ENCODE results near the gene NUAK1.

Gene NUAK1

GRCh38 chr12:106138633-106139421 lies at the start of gene NUAK1:
TSS of gene NUAK1 (minus strand) at chr12:106138954. CDS start at chr12:106138653, 301 bp downstream.
- Histone ChIP-seq H3K9ac (ENCODE audit: low read length) (peak within 1 kb of the TSS; percentile 49), H3K4me3 (ENCODE audit: low read length) (peak within 1 kb of the TSS; percentile 69), H3K9me3 (ENCODE audit: insufficient read depth, low read length) (no peaks in the 10 kb centered on the region), H3K36me3 (replicated peaks; ENCODE audit: low read depth, low read length) (no peaks in the 10 kb centered on the region), H3K27me3 (ENCODE audit: low read depth, low read length) (no peaks in the 10 kb centered on the region), H3K4me1 (ENCODE audit: low read length) (peaks cover 27% of the 10 kb centered on the region), H3K79me2 (ENCODE audit: low read length) (no peaks in the 10 kb centered on the region), H2AFZ (ENCODE audit: low read depth, low read length) (no peak within 1 kb of the TSS), H4K20me1 (ENCODE audit: insufficient read depth, low read length) (no peaks in the 10 kb centered on the region), H3K27ac (ENCODE audit: low read length) (no peak within 1 kb of the TSS), H3K4me2 (ENCODE audit: low read length) (peak within 1 kb of the TSS; percentile 47)
- no peak for TF ChIP-seq EZH2phosphoT487 (IDR thresholded peaks at IDR 0.05; ENCODE audit: low read depth)
- no peak for TF ChIP-seq CTCF (IDR thresholded peaks at IDR 0.05; ENCODE audit: low read depth, low read length)

- no peak overlapping the region for H3K27ac ChIP-seq (ENCODE audit: low read length)
- no peak overlapping the region for H3K4me3 ChIP-seq (ENCODE audit: low read length)
- no peaks in the 10 kb centered on the region for H3K4me1 ChIP-seq (ENCODE audit: low read length)
- no peaks in the 10 kb centered on the region for H3K79me2 ChIP-seq (ENCODE audit: low read length)
- H3K27me3 ChIP-seq (ENCODE audit: low read depth, low read length): peaks cover 23% of the 10 kb centered on the region
- no peak for TF ChIP-seq EZH2phosphoT487 (IDR thresholded peaks at IDR 0.05; ENCODE audit: low read depth)
- TF ChIP-seq CTCF (IDR thresholded peaks at IDR 0.05; ENCODE audit: low read depth, low read length): no peak
- H2AFZ ChIP-seq (ENCODE audit: low read depth, low read length): no peak overlapping the region
- no peaks in the 10 kb centered on the region for H4K20me1 ChIP-seq (ENCODE audit: insufficient read depth, low read length)
- H3K9ac ChIP-seq (ENCODE audit: low read length): no peak overlapping the region
- H3K9me3 ChIP-seq (ENCODE audit: insufficient read depth, low read length): no peaks in the 10 kb centered on the region
- H3K4me2 ChIP-seq (ENCODE audit: low read length): no peak overlapping the region
- H3K36me3 ChIP-seq (replicated peaks; ENCODE audit: low read depth, low read length): no peaks in the 10 kb centered on the region
These were observed 49.5 kb upstream of the NUAK1 start for GRCh38 chr12:106188256-106188655.

GRCh38 chr12:106187842-106188241 lies 49.1 kb upstream of the NUAK1 start:
- Histone ChIP-seq H3K27me3 (ENCODE audit: low read depth, low read length) (peaks cover 23% of the 10 kb centered on the region), H3K4me3 (ENCODE audit: low read length) (no peak overlapping the region), H3K27ac (ENCODE audit: low read length) (no peak overlapping the region), H3K4me1 (ENCODE audit: low read length) (no peaks in the 10 kb centered on the region), H3K4me2 (ENCODE audit: low read length) (no peak overlapping the region), H4K20me1 (ENCODE audit: insufficient read depth, low read length) (no peaks in the 10 kb centered on the region), H3K9ac (ENCODE audit: low read length) (no peak overlapping the region), H2AFZ (ENCODE audit: low read depth, low read length) (no peak overlapping the region), H3K9me3 (ENCODE audit: insufficient read depth, low read length) (no peaks in the 10 kb centered on the region), H3K79me2 (ENCODE audit: low read length) (no peaks in the 10 kb centered on the region), H3K36me3 (replicated peaks; ENCODE audit: low read depth, low read length) (no peaks in the 10 kb centered on the region)
- TF ChIP-seq CTCF (IDR thresholded peaks at IDR 0.05; ENCODE audit: low read depth, low read length) (no peak), EZH2phosphoT487 (IDR thresholded peaks at IDR 0.05; ENCODE audit: low read depth) (no peak)

GRCh38 chr12:106187155-106187789 lies 48.5 kb upstream of the NUAK1 start:
- H3K27me3 ChIP-seq (ENCODE audit: low read depth, low read length): peaks cover 23% of the 10 kb centered on the region
- no peak for TF ChIP-seq CTCF (IDR thresholded peaks at IDR 0.05; ENCODE audit: low read depth, low read length)
- TF ChIP-seq EZH2phosphoT487 (IDR thresholded peaks at IDR 0.05; ENCODE audit: low read depth): no peak
- no peak overlapping the region for H3K4me3 ChIP-seq (ENCODE audit: low read length)
- H3K9ac ChIP-seq (ENCODE audit: low read length): no peak overlapping the region
- H3K9me3 ChIP-seq (ENCODE audit: insufficient read depth, low read length): no peaks in the 10 kb centered on the region
- no peaks in the 10 kb centered on the region for H3K36me3 ChIP-seq (replicated peaks; ENCODE audit: low read depth, low read length)
- H4K20me1 ChIP-seq (ENCODE audit: insufficient read depth, low read length): no peaks in the 10 kb centered on the region
- no peaks in the 10 kb centered on the region for H3K79me2 ChIP-seq (ENCODE audit: low read length)
- H3K4me2 ChIP-seq (ENCODE audit: low read length): no peak overlapping the region
- H3K27ac ChIP-seq (ENCODE audit: low read length): no peak overlapping the region
- no peak overlapping the region for H2AFZ ChIP-seq (ENCODE audit: low read depth, low read length)
- no peaks in the 10 kb centered on the region for H3K4me1 ChIP-seq (ENCODE audit: low read length)

All from OCI-LY3 (cell line).